HepG2 (cell line): Measurements from ENCODE around the gene MCF2L.

Experiments used
- CHD2 ChIP-seq: IDR thresholded peaks from 2 replicates; pipeline ENCODE4 v1.6.1; 2011; ENCODE audit warnings: low read depth, low read length, improper control_type of control experiment
- CTCF ChIP-seq: sonication (generic); formaldehyde crosslinking; IDR thresholded peaks from 2 replicates; pipeline ENCODE4 v1.5.0; 2020; ENCODE audit warnings: mild to moderate bottlenecking, missing genetic modification reagents, moderate library complexity
- EZH2 ChIP-seq: conservative IDR thresholded peaks from 2 replicates; pipeline ENCODE4 v1.6.1; 2012; ENCODE audit warnings: mild to moderate bottlenecking, low read depth, low read length, moderate library complexity
- FOXK2 ChIP-seq: fragments of 450-650 bp; IDR thresholded peaks from 2 replicates; pipeline ENCODE4 v1.6.1; 2016
- HDAC2 ChIP-seq: sonication (generic); formaldehyde crosslinking; IDR thresholded peaks from 2 replicates; pipeline ENCODE4 v1.4.0; 2020; ENCODE audit warnings: missing genetic modification reagents
- MAX ChIP-seq: IDR thresholded peaks from 2 replicates; pipeline ENCODE4 v1.6.1; 2012; ENCODE audit warnings: inconsistent platforms
- POLR2A ChIP-seq, 2 experiments: IDR thresholded peaks; 2 replicates each; pipeline ENCODE4 v1.6.1; 2011; ENCODE audit warnings: low read depth in 2 of 2, low read length in 2 of 2, mild to moderate bottlenecking in 1 of 2, moderate library complexity in 1 of 2; ENCODE audit not compliant: insufficient read depth in 1 of 2
- PRDM15 ChIP-seq: sonication (generic); formaldehyde crosslinking; IDR thresholded peaks from 2 replicates; pipeline ENCODE4 v1.4.0; 2020; ENCODE audit warnings: missing genetic modification reagents
- RAD21 ChIP-seq: fragments of 450-650 bp; formaldehyde crosslinking; IDR thresholded peaks from 2 replicates; pipeline ENCODE4 v1.5.0; 2020; ENCODE audit warnings: mild to moderate bottlenecking
- THAP9 ChIP-seq: sonication (generic); formaldehyde crosslinking; IDR thresholded peaks from 2 replicates; pipeline ENCODE4; 2020; ENCODE audit warnings: missing genetic modification reagents, mild to moderate bottlenecking, borderline replicate concordance
- TP53 ChIP-seq: sonication (generic); formaldehyde crosslinking; conservative IDR thresholded peaks from 2 replicates; pipeline ENCODE4 v1.4.0; 2020; ENCODE audit warnings: missing genetic modification reagents
- ZNF567 ChIP-seq: sonication (generic); formaldehyde crosslinking; IDR thresholded peaks from 2 replicates; pipeline ENCODE4 v1.8.1; 2023; ENCODE audit warnings: mild to moderate bottlenecking, missing genetic modification reagents, borderline replicate concordance
- ZNF589 ChIP-seq: sonication (generic); formaldehyde crosslinking; conservative IDR thresholded peaks from 2 replicates; pipeline ENCODE4 v1.8.0; 2022; ENCODE audit warnings: mild to moderate bottlenecking, moderate library complexity, missing genetic modification reagents

- TF ChIP-seq MAX (no peak), PRDM15 (CRISPR knock-in tag) (no peak), FOXK2 (no peak), CTCF (CRISPR knock-in tag) (no peak), TP53 (no peak), EZH2 (no peak), THAP9 (CRISPR knock-in tag) (no peak), POLR2A (IDR thresholded peaks at IDR 0.05; ENCODE audit: insufficient read depth in 1 of 2, low read depth in 2 of 2, low read length in 2 of 2) (no peak), RAD21 (CRISPR knock-in tag) (no peak), ZNF589 (CRISPR knock-in tag) (no peak), CHD2 (no peak), ZNF567 (no peak), HDAC2 (CRISPR knock-in tag) (no peak)
Observed at GRCh38 chr13:113118261-113119021, 149.4 kb downstream of the MCF2L start.
